Heart right ventricle (tissue), 16 donors: ENCODE data around the gene PCBP2. TPM values are rescaled to one million over a fixed set of nuclear protein-coding genes. Genes with fewer than 3 reads are reported as not detected.

Experiments used
- ATAC-seq, 8 donors: fragments of 200-7000 bp; cut with Tn5 transposase; one replicate each; pipeline ENCODE4 v1.9.1; 2020; ENCODE audit warnings: mild to moderate bottlenecking in 8 of 8, moderate library complexity in 8 of 8, moderate number of reproducible peaks in 1 of 8
- DNase-seq, 2 donors: peaks; one replicate each; pipeline ENCODE4 v3.0.0-alpha.2; 2020
- H3K27ac ChIP-seq, 10 donors: fragments of 200-600 bp; sonication (generic) in 2 of 10; one replicate each; pipeline versions ENCODE4 v1.5.0 to v1.8.0; 2020 to 2022; ENCODE audit warnings: mild to moderate bottlenecking in 3 of 10
- H3K27me3 ChIP-seq, 7 donors: fragments of 200-600 bp; one replicate each; pipeline ENCODE4 v1.8.0; 2021 to 2022; ENCODE audit warnings: mild to moderate bottlenecking in 2 of 7
- H3K36me3 ChIP-seq, 9 donors: fragments of 200-600 bp; sonication (generic) in 1 of 9; one replicate each; pipeline versions ENCODE4 v1.5.0 to v1.8.0; 2020 to 2022; ENCODE audit warnings: mild to moderate bottlenecking in 2 of 9
- H3K4me1 ChIP-seq, 9 donors: fragments of 200-600 bp; sonication (generic) in 1 of 9; one replicate each; pipeline versions ENCODE4 v1.5.0 to v1.8.0; 2020 to 2022; ENCODE audit warnings: mild to moderate bottlenecking in 4 of 9
- H3K4me3 ChIP-seq, 10 donors: fragments of 200-600 bp; sonication (generic) in 2 of 10; one replicate each; pipeline versions ENCODE4 v1.5.0 to v1.8.0; 2020 to 2022; ENCODE audit warnings: mild to moderate bottlenecking in 7 of 10, moderate library complexity in 2 of 10
- H3K9me3 ChIP-seq, 11 donors: fragments of 200-600 bp in 10 of 11; sonication (generic) in 2 of 11; one replicate each; pipeline versions ENCODE4 v1.5.0 to v1.8.0; 2013 to 2022; ENCODE audit warnings: mild to moderate bottlenecking in 2 of 11, control low read depth in 1 of 11, moderate library complexity in 1 of 11
- WGBS, 2 donors: extraction: QIAGEN DNeasy Blood & Tissue Kit; methylation state at CpG; one replicate each; pipeline ENCODE4 v1.1.7; 2013; ENCODE audit warnings: inconsistent platforms in 1 of 2; 5-methylcytosine and 5-hydroxymethylcytosine counted together
- intact Hi-C, 10 donors: fragments of 100-400 bp; cut with DNase I; formaldehyde crosslinking; loops; one replicate each; pipeline versions ENCODE4 v1.11.1 to v1.14.2; 2022
- polyA plus RNA-seq, 2 donors: library from polyadenylated mRNA; stranded (reverse); fragments of 200-250 nt; gene quantifications; one replicate each; pipeline ENCODE4 v1.2.3, GENCODE V29; 2013
- total RNA-seq, 10 donors: library from RNA; stranded (reverse); fragmentation: NEBNext Ultra II Directional in 3 of 10; extraction: Animal tissue kit (Norgen Biotek cat#: 25700) in 3 of 10; gene quantifications; one replicate each; pipeline versions ENCODE4 v1.2.1 to v1.2.4, GENCODE V29; 2021 to 2023
- TF ChIP-seq, protein P1 (sequence below), 9 donors: fragments of 200-600 bp; sonication (generic) in 2 of 9; IDR thresholded peaks; one replicate each; pipeline versions ENCODE4 v1.5.0 to v1.8.0; 2021 to 2022; ENCODE audit warnings: antibody characterized with exemption in 9 of 9, mild to moderate bottlenecking in 5 of 9, moderate library complexity in 1 of 9
- donor health status: Arrhythmogenic right ventricular cardiomyopathy.
- donor health status: ischemic (EF 13 %, LVEDD 7.1; RV severe dilation, severe dysfunction).
- donor health status: healthy with polysubstance abuse.
- donor health status: DM: no; HTN: yes; CAD: no.
- donor health status: DM: no; HTN: no; CAD: no.
- donor health status: ischemic (EF 25% LVEDD 6.9; RV normal size, moderate dysfunction).
- donor health status: ischemic (EF 25% LVEDD 5.7; RV mildly dilated, moderate dysfunction).
- donor health status: healthy.
- donor health status: DM: yes; HTN: yes; CAD: no.
- donor health status: Ischemic cardiomyopathy.
- donor health status: ischemic (EF 35%, LVEDD 5.7; RV mildly dilated, moderate dysfunction).
- donor health status: nonischemic (EF 11% LVEDD 7.7; RV severe dilation, severe dysfunction).
- donor health status: DM: yes; HTN: yes; CAD: no.
- donor health status: PGD.
- donor health status: ischemic (EF 29% LVEDD 5.4; RV normal size, mild dysfunction).
- donor health status: nonischemic (EF 23%, LVEDD 6.1; RV moderate dilation, normal function).

PCBP2 gene
- total and polyA plus RNA-seq, 12 donors, result 281 to 579 (median 555) TPM

DNA sequence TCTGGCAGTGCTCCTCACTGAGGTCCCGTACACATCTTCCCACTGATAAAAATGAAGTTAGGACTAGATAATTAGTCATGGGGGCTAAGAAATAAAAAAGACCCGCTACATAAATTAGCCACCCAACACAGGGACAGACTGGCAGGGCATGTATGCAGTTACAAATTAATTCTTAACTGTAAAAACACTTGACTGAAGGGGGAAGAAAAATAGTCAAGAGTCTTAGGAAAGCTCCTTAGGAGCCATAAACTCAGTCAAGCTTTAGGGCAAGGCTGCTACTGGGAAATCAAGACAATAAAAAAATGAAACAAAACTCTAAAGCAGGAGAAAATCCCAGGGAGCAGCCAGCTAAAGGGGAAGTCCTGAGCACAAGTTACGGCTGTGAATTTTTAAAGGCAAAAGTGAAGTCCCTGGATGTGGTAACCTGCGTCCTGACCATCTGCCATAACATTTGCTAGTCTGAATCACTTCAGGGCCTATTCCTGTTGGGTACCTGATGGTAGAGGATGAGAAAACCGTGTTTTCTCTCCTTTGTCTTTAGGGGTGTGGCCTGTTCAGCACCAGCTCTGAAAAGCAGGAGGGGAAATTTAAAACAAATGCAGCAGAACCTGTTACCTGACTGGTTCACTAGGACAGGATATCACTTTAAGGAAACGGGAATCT, 62.9 kb downstream of the PCBP2 start:
- Histone ChIP-seq H3K27ac (no peak overlapping the region), H3K4me1 (no peaks in the 10 kb centered on the region), H3K4me3 (no peak overlapping the region), H3K9me3 (no peaks in the 10 kb centered on the region), H3K27me3 (no peaks in the 10 kb centered on the region), H3K36me3 (peaks cover 0 to 100% (median 59%) of the 10 kb centered on the region in 9 donors)
- TF ChIP-seq, protein P1, sequence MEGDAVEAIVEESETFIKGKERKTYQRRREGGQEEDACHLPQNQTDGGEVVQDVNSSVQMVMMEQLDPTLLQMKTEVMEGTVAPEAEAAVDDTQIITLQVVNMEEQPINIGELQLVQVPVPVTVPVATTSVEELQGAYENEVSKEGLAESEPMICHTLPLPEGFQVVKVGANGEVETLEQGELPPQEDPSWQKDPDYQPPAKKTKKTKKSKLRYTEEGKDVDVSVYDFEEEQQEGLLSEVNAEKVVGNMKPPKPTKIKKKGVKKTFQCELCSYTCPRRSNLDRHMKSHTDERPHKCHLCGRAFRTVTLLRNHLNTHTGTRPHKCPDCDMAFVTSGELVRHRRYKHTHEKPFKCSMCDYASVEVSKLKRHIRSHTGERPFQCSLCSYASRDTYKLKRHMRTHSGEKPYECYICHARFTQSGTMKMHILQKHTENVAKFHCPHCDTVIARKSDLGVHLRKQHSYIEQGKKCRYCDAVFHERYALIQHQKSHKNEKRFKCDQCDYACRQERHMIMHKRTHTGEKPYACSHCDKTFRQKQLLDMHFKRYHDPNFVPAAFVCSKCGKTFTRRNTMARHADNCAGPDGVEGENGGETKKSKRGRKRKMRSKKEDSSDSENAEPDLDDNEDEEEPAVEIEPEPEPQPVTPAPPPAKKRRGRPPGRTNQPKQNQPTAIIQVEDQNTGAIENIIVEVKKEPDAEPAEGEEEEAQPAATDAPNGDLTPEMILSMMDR (IDR thresholded peaks at IDR 0.05), result no peak
- 83 to 84% methylated on average over 6 of the region's 6 CpGs for WGBS, 2 donors
- intact Hi-C loops, result no loop called here
- no peak for ATAC-seq
- DNase-seq, result no peak

DNA sequence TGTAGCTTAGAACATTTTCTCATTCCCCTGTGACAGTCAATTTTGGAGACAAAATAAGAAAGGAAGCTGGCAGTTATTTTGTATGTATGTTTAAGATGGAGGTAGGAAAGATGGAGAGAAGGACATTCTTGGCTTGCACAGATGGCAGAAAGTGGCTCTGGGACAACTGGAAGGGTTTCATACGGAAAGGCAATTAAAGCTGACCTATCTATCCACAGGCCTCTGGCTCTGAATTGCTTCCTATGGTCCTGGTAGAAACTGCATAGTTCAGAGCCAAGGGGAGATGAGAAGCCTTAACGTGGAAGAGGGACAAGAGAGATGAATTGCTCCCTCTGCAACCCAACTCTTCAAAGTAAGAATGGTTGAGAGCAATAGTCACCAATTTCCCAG, 63.4 kb downstream of the PCBP2 start:
- Histone ChIP-seq H3K4me3 (no peak overlapping the region), H3K27me3 (no peaks in the 10 kb centered on the region), H3K27ac (no peak overlapping the region), H3K36me3 (peaks cover 0 to 100% (median 60%) of the 10 kb centered on the region in 9 donors), H3K9me3 (no peaks in the 10 kb centered on the region), H3K4me1 (no peaks in the 10 kb centered on the region)
- no peak for ATAC-seq
- 81 to 85% methylated on average over 2 of the region's 2 CpGs for WGBS, 2 donors
- no peak for DNase-seq
- TF ChIP-seq, protein P1 (IDR thresholded peaks at IDR 0.05), result no peak
- intact Hi-C loops, result no loop called here

DNA sequence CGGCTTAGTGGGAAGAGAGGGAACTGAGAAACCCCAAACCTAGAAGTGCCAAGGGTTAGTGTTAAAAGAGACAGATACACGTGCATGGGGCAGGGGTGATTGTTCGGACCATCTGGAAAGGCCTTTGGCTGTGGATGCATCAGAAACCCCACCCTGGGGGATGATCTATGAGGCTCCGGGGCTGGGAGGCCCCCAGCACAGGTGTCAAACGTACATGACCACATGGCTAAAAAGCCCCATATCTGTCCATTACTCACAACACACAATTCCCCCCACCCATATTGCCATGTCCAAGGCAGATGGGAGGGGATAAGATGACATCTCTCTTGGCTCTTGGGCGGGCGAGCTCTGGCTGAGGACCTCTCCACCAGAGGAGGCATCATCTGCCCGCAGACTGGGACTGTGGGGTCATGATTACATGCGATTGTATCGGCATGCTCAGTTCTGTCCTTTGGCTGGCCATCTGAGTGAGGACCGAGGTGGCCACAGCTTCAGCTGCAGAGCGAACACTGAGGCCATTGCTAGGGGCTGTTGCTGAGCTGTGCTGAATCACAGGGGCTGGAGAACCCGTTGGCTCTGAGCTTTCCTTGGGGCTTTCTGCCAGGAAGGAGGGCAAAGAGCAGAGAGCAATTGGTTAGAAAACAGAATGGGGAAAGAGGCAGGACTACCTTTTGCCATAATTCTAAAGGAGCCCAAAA, 65.0 kb downstream of the PCBP2 start:
- intact Hi-C loops, result no loop called here
- DNase-seq (no peak), ATAC-seq (peak in 2 of 8 donors; percentile 14 to 27)
- Histone ChIP-seq H3K36me3 (peaks cover 0 to 100% (median 72%) of the 10 kb centered on the region in 9 donors), H3K4me3 (no peak overlapping the region), H3K4me1 (no peaks in the 10 kb centered on the region), H3K9me3 (no peaks in the 10 kb centered on the region), H3K27ac (no peak overlapping the region), H3K27me3 (no peaks in the 10 kb centered on the region)
- WGBS, 2 donors, result 89 to 91% methylated on average over 13 of the region's 13 CpGs
- TF ChIP-seq, protein P1 (IDR thresholded peaks at IDR 0.05), result no peak

DNA sequence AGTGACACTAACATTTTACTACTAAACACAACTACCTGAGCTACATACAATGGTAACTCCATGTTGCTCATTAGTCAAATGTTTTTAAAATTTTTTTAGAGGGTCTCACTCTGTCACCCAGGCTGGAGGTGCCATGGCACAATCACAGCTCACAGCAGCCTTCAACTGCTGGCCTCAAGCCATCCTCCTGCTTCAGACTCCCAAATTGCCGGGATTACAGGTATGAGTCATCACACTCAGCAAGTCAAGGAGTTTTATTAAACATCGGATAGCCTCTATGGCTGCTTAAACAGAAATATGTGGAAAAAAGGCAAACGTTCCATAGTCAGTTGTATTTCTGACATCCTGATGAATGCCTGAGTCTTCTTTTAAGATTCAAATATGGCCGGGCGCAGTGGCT, 66.5 kb downstream of the PCBP2 start:
- DNase-seq (no peak), ATAC-seq (no peak)
- no peak overlapping the region for H3K27ac ChIP-seq
- no peaks in the 10 kb centered on the region for H3K4me1 ChIP-seq
- peaks cover 0 to 100% (median 73%) of the 10 kb centered on the region in 9 donors for H3K36me3 ChIP-seq
- H3K27me3 ChIP-seq, result no peaks in the 10 kb centered on the region
- H3K9me3 ChIP-seq, result no peaks in the 10 kb centered on the region
- TF ChIP-seq, protein P1 (IDR thresholded peaks at IDR 0.05), result no peak
- H3K4me3 ChIP-seq, result no peak overlapping the region
- intact Hi-C loops, result no loop called here
- 87 to 90% methylated on average over 5 of the region's 5 CpGs for WGBS, 2 donors
